NCI-H345 treated with DMSO at 0.1 percent for 48 hours (cell line): ENCODE results near the gene PMCH.
"Not testable (repeated sequence)": the region's sequence is repeated elsewhere in the genome, so short reads cannot be mapped to it uniquely, and the experiment has no call there.

ENCODE experiments used
- DNase-seq: peaks from one replicate; lab custom pipeline; 2025; ENCODE audit not compliant: unreplicated experiment; lab: John Stamatoyannopoulos, UW

Gene PMCH

DNA sequence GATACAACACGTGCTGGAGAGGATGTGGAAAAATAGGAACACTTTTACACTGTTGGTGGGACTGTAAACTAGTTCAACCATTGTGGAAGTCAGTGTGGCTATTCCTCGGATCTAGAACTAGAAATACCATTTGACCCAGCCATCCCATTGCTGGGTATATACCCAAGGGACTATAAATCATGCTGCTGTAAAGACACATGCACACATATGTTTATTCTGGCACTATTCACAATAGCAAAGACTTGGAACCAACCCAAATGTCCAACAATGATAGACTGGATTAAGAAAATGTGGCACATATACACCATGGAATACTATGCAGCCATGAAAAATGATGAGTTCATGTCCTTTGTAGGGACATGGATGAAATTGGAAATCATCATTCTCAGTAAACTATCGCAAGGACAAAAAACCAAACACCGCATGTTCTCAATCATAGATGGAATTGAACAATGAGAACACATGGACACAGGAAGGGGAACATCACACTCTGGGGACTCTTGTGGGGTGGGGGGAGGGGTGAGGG lies 50.5 kb downstream of the PMCH start:
- not testable (repeated sequence) for DNase-seq
